AG04450 (cell line): ENCODE results near the gene IL20RB. TPM values are rescaled to one million over a fixed set of nuclear protein-coding genes. Genes with fewer than 3 reads are reported as not detected.

Source experiments
- CTCF ChIA-PET: fragments of 300-600, 350-600 bp; formaldehyde crosslinking; extraction: SDS; loops from one replicate; lab custom pipeline; 2022; ENCODE audit warnings: antibody characterized with exemption, inconsistent platforms; lab: Charles Lee
- POLR2A ChIA-PET: fragments of 350-600 bp; formaldehyde crosslinking; extraction: SDS; loops from one replicate; lab custom pipeline; 2021; ENCODE audit warnings: antibody characterized with exemption, inconsistent platforms; lab: Yijun Ruan, JAX
- DNase-seq: peaks from one replicate; pipeline ENCODE4 v3.0.0-alpha.2; 2011; ENCODE audit warnings: low read depth, low spot score
- H3K27ac ChIP-seq: one replicate; pipeline ENCODE4 v1.5.1; 2012; ENCODE audit warnings: low read depth, low read length, control low read depth
- H3K27me3 ChIP-seq: one replicate; pipeline ENCODE4 v1.6.0; 2012; ENCODE audit warnings: low read length; ENCODE audit not compliant: control insufficient read depth, insufficient read depth
- H3K4me3 ChIP-seq: 2 replicates; pipeline ENCODE4 v1.5.1; 2011; ENCODE audit warnings: mild to moderate bottlenecking, low read depth, low read length, control low read depth
- H3K9me3 ChIP-seq: 2 replicates; pipeline ENCODE4 v1.5.1; 2012; ENCODE audit warnings: low read length; ENCODE audit not compliant: control insufficient read depth, insufficient read depth
- polyA minus RNA-seq: library from RNA; depleted of rRNA, polyadenylated mRNA; stranded (reverse); fragments of >200 nt; gene quantifications from 2 replicates; pipeline ENCODE4 v1.2.3, GENCODE V29; 2011; rRNA and poly(A)+ RNA removed
- polyA plus RNA-seq: library from polyadenylated mRNA; depleted of rRNA; stranded (reverse); fragments of >200 nt; gene quantifications from 2 replicates; pipeline ENCODE4 v1.2.3, GENCODE V29; 2011; rRNA removed
- TF ChIP-seq, protein P1 (sequence below): IDR thresholded peaks from 2 replicates; pipeline ENCODE4 v1.5.1; 2011; ENCODE audit warnings: low read depth, low read length, control low read depth, inconsistent platforms

The IL20RB gene, protein sequence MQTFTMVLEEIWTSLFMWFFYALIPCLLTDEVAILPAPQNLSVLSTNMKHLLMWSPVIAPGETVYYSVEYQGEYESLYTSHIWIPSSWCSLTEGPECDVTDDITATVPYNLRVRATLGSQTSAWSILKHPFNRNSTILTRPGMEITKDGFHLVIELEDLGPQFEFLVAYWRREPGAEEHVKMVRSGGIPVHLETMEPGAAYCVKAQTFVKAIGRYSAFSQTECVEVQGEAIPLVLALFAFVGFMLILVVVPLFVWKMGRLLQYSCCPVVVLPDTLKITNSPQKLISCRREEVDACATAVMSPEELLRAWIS
- 2.1 and 2.5 TPM in 2 replicates for polyA plus RNA-seq
- 1.0 and 1.9 TPM in 2 replicates for polyA minus RNA-seq

DNA sequence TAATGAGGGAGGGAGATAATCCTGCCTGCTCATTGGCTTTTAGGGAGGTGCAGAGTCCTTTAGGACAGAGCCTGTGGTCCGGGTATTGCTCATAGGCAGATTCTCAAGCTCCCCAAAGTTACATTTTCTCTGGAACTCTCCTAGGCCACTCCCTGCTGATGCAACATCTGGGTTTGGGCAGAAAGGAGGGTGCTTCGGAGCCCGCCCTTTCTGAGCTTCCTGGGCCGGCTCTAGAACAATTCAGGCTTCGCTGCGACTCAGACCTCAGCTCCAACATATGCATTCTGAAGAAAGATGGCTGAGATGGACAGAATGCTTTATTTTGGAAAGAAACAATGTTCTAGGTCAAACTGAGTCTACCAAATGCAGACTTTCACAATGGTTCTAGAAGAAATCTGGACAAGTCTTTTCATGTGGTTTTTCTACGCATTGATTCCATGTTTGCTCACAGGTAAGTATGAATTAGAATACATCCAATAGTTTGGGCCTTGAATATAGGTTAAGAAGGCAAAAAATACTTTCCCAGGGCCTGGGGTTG, at the start of gene IL20RB:
IL20RB (plus strand) TSS at position 233 of the 538 bp plus-strand sequence; CDS start at position 364, 131 bp downstream.
- TF ChIP-seq, protein P1, sequence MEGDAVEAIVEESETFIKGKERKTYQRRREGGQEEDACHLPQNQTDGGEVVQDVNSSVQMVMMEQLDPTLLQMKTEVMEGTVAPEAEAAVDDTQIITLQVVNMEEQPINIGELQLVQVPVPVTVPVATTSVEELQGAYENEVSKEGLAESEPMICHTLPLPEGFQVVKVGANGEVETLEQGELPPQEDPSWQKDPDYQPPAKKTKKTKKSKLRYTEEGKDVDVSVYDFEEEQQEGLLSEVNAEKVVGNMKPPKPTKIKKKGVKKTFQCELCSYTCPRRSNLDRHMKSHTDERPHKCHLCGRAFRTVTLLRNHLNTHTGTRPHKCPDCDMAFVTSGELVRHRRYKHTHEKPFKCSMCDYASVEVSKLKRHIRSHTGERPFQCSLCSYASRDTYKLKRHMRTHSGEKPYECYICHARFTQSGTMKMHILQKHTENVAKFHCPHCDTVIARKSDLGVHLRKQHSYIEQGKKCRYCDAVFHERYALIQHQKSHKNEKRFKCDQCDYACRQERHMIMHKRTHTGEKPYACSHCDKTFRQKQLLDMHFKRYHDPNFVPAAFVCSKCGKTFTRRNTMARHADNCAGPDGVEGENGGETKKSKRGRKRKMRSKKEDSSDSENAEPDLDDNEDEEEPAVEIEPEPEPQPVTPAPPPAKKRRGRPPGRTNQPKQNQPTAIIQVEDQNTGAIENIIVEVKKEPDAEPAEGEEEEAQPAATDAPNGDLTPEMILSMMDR, result no peak
- no peak within 1 kb of the TSS for H3K27ac ChIP-seq
- H3K9me3 ChIP-seq, result no peaks in the 10 kb centered on the region
- H3K4me3 ChIP-seq, result no peak within 1 kb of the TSS
- no peak for DNase-seq
- ChIA-PET POLR2A (no interaction called here), CTCF (interaction anchor here (0.5 to 5.0 kb wide), 4 partner anchors 56 to 429 kb away, joined by 3 to 21 read pairs (median 6); partner anchors contain the start of gene STAG1)
- H3K27me3 ChIP-seq, result no peaks in the 10 kb centered on the region

DNA sequence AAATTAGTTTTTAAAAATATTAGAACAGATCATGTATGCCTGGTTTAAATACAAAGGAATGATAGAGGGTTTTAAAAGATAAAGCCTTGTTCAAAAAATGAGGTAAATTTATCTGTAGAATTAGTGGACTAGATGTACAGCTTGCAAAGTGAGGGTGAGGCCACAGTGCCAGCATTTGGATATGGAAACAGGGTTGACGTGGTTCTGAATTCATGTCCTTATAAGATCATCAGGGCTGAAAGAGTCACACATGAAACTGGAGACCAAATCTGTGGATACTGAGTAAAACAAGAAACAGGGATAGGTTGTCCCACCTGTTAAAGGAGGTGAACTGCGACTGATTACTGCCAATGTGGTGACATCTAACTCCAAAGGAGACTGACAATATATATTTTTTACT, 49.5 kb upstream of the IL20RB start:
- CTCF ChIA-PET, result interaction anchor here (0.5 kb wide), 1 partner anchor 42 kb away, joined by 3 read pairs; no protein-coding TSS in a partner anchor

DNA sequence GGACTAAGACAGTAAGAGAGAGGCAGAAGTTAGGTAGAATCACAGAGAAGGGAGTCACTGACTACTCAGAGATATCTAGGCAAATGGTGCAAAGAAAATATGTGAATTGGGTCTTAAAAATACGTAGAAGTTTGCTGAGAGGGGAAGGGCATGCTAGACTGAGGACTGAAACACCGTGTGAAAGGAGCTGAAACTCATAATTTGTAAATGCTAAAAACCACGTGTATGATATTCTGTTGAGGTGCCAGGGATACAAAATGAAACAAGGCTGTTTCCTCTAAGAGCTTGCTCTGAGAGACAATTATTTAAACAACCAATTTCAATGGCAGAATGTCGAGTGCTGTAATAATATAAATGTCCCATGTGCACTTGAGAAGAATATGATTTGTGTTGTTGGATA, 48.6 kb upstream of the IL20RB start:
- ChIA-PET POLR2A (no interaction called here), CTCF (no interaction called here)
- Histone ChIP-seq H3K9me3 (peaks cover 6% of the 10 kb centered on the region), H3K27me3 (no peaks in the 10 kb centered on the region), H3K4me3 (no peak overlapping the region), H3K27ac (no peak overlapping the region)
- TF ChIP-seq, protein P1, result no peak
- DNase-seq, result no peak

More for the DNA sequence above, 49.5 kb upstream of the IL20RB start:
- TF ChIP-seq, protein P1, result no peak
- no peaks in the 10 kb centered on the region for H3K27me3 ChIP-seq
- no peak overlapping the region for H3K27ac ChIP-seq
- POLR2A ChIA-PET, result no interaction called here
- no peak for DNase-seq
- no peak overlapping the region for H3K4me3 ChIP-seq
- H3K9me3 ChIP-seq, result peaks cover 12% of the 10 kb centered on the region

DNA sequence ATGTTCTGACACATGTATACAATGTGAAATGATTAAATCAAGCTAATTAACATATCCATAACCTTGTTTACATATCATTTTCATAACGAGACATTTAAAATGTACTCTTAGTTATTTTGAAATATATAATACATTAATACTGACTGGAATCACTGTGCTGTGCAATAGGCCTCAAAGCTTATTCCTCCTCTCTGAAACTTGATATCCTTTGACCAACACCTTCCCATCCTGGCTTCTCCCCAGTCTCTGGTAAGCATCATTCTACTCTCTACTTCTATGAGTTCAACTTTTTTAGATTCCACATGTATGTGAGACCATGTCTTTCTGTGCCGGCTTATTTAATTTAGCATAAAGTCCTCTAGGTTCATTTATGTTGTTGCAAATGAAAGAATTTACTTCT, 47.1 kb upstream of the IL20RB start:
- TF ChIP-seq, protein P1, result no peak
- no peaks in the 10 kb centered on the region for H3K27me3 ChIP-seq
- no peak for DNase-seq
- no peak overlapping the region for H3K4me3 ChIP-seq
- H3K9me3 ChIP-seq, result no peaks in the 10 kb centered on the region; the same call in none of the 2 replicates
- H3K27ac ChIP-seq, result no peak overlapping the region
- CTCF ChIA-PET, result interaction anchor here (1.2 to 1.7 kb wide), 2 partner anchors 103 to 158 kb away, joined by 4 to 6 read pairs; partner anchors contain the start of gene STAG1
- POLR2A ChIA-PET, result no interaction called here

DNA sequence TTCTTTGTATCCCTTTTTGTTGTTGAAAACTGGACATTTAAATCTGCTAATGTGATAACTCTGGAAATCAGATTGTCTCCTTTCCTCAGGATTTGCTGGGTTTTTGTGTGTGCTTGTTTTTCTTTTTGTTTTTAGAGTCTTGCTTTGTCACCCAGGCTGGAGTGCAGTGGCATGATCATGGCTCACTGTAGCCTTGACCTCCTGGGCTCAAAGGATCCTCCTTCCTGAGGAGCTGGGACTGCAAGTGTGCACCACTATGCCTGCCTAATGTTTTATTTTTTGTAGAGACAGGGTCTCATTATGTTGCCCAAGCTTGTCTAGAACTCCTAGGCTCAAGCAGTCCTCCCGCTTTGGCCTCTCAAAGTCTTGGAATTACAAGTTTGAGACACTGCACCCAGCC, 44.6 kb upstream of the IL20RB start:
- TF ChIP-seq, protein P1, result no peak
- H3K9me3 ChIP-seq, result no peaks in the 10 kb centered on the region; the same call in none of the 2 replicates
- H3K4me3 ChIP-seq, result no peak overlapping the region
- ChIA-PET POLR2A (no interaction called here), CTCF (interaction anchor here (1.4 kb wide), 1 partner anchor 101 kb away, joined by 7 read pairs; no protein-coding TSS in a partner anchor)
- no peaks in the 10 kb centered on the region for H3K27me3 ChIP-seq
- DNase-seq, result no peak
- H3K27ac ChIP-seq, result no peak overlapping the region
